HepG2 (cell line): ENCODE data around the gene SNX11. TPM values are rescaled to one million over a fixed set of nuclear protein-coding genes. Genes with fewer than 3 reads are reported as not detected.

Experiments used
- CBX5 ChIP-seq: sonication (generic); formaldehyde crosslinking; IDR thresholded peaks from 2 replicates; pipeline ENCODE4 v1.4.0; 2020; ENCODE audit warnings: missing genetic modification reagents, borderline replicate concordance
- CCAR2 ChIP-seq: fragments of 200-400 bp; formaldehyde crosslinking; optimal IDR thresholded peaks from 2 replicates; pipeline ENCODE3; 2018; ENCODE audit warnings: low read depth, mild to moderate bottlenecking, low read length, moderate library complexity
- CHCHD3 ChIP-seq: sonication (generic); formaldehyde crosslinking; IDR thresholded peaks from 2 replicates; pipeline ENCODE4 v1.8.0; 2022; ENCODE audit warnings: mild to moderate bottlenecking, missing genetic modification reagents, moderate library complexity
- GABPB1 ChIP-seq: IDR thresholded peaks from 2 replicates; pipeline ENCODE4 v1.6.1; 2016; ENCODE audit warnings: mild to moderate bottlenecking, missing genetic modification reagents, moderate library complexity, missing compliant biosample characterization
- HMGXB3 ChIP-seq: sonication (generic); formaldehyde crosslinking; IDR thresholded peaks from 2 replicates; pipeline ENCODE4 v1.4.0; 2020; ENCODE audit warnings: missing genetic modification reagents, borderline replicate concordance
- HNRNPK ChIP-seq: fragments of 200-400 bp; formaldehyde crosslinking; IDR thresholded peaks from 2 replicates; pipeline ENCODE4 v1.6.1; 2018; ENCODE audit warnings: low read length, low read depth, moderate library complexity, mild to moderate bottlenecking; ENCODE audit not compliant: poor library complexity, severe bottlenecking
- JDP2 ChIP-seq: sonication (generic); formaldehyde crosslinking; IDR thresholded peaks from 2 replicates; pipeline ENCODE4 v1.8.1; 2022; ENCODE audit warnings: missing genetic modification reagents, borderline replicate concordance
- KLF11 ChIP-seq: IDR thresholded peaks from 2 replicates; pipeline ENCODE4 v1.6.1; 2016; ENCODE audit warnings: missing compliant biosample characterization
- MAX ChIP-seq: IDR thresholded peaks from 2 replicates; pipeline ENCODE4 v1.6.1; 2012; ENCODE audit warnings: inconsistent platforms
- NCOA1 ChIP-seq: sonication (generic); formaldehyde crosslinking; IDR thresholded peaks from 2 replicates; pipeline ENCODE4 v1.9.0; 2021; ENCODE audit warnings: missing genetic modification reagents
- RBM39 ChIP-seq: fragments of 200-400 bp; formaldehyde crosslinking; IDR thresholded peaks from one replicate; pipeline ENCODE4 v1.6.1; 2018; ENCODE audit warnings: antibody characterized with exemption, mild to moderate bottlenecking, low read depth, low read length; ENCODE audit not compliant: poor library complexity, severe bottlenecking
- RXRB ChIP-seq: IDR thresholded peaks from 2 replicates; pipeline ENCODE4 v1.6.1; 2016; ENCODE audit warnings: borderline replicate concordance, missing genetic modification reagents, missing compliant biosample characterization
- SETDB1 ChIP-seq: sonication (generic); formaldehyde crosslinking; IDR thresholded peaks from 2 replicates; pipeline ENCODE4 v1.5.1; 2020; ENCODE audit warnings: missing genetic modification reagents, mild to moderate bottlenecking, borderline replicate concordance
- SNAI1 ChIP-seq: sonication (generic); formaldehyde crosslinking; IDR thresholded peaks from 2 replicates; pipeline ENCODE4 v1.5.0; 2020; ENCODE audit warnings: mild to moderate bottlenecking, missing genetic modification reagents, borderline replicate concordance
- SUZ12 ChIP-seq: fragments of 150-350 bp; IDR thresholded peaks from 2 replicates; pipeline ENCODE4 v1.6.1; 2014; ENCODE audit warnings: low read depth, low read length
- ZFP36L1 ChIP-seq: sonication (generic); formaldehyde crosslinking; IDR thresholded peaks from 2 replicates; pipeline ENCODE4 v1.8.0; 2022; ENCODE audit warnings: mild to moderate bottlenecking, missing genetic modification reagents, moderate library complexity
- ZFP82 ChIP-seq: sonication (generic); formaldehyde crosslinking; IDR thresholded peaks from 2 replicates; pipeline ENCODE4 v1.5.1; 2020; ENCODE audit warnings: mild to moderate bottlenecking, missing genetic modification reagents, borderline replicate concordance
- ZNF230 ChIP-seq: sonication (generic); formaldehyde crosslinking; IDR thresholded peaks from 2 replicates; pipeline ENCODE4 v1.4.0; 2020; ENCODE audit warnings: mild to moderate bottlenecking, missing genetic modification reagents
- ZNF335 ChIP-seq: sonication (generic); formaldehyde crosslinking; IDR thresholded peaks from 2 replicates; pipeline ENCODE4 v1.4.0; 2020; ENCODE audit warnings: missing genetic modification reagents
- ZNF580 ChIP-seq: IDR thresholded peaks from 2 replicates; pipeline ENCODE4 v1.6.1; 2016; ENCODE audit warnings: low read depth, borderline replicate concordance
- ZNF605 ChIP-seq: sonication (generic); formaldehyde crosslinking; IDR thresholded peaks from 2 replicates; pipeline ENCODE4 v1.8.0; 2022; ENCODE audit warnings: mild to moderate bottlenecking, missing genetic modification reagents
- ZNF639 ChIP-seq: conservative IDR thresholded peaks from 2 replicates; pipeline ENCODE4 v1.6.1; 2018; ENCODE audit warnings: missing genetic modification reagents
- ZNF703 ChIP-seq: sonication (generic); formaldehyde crosslinking; IDR thresholded peaks from 2 replicates; pipeline ENCODE4 v1.5.1; 2020; ENCODE audit warnings: missing genetic modification reagents, mild to moderate bottlenecking, moderate library complexity, borderline replicate concordance
- polyA plus RNA-seq, 8 experiments: library from polyadenylated mRNA; depleted of rRNA in 3 of 8; stranded (reverse) in 7 of 8; unstranded in 1 of 8; fragments of >200 nt; fragmentation: Illumina TruSeq in 4 of 8; extraction: Trizol in 4 of 8; gene quantifications; 2 replicates each; pipeline versions ENCODE4 v1.2.1 to v1.2.3, GENCODE V29; 2011 to 2016; ENCODE audit warnings: low read depth in 4 of 8, missing spikeins in 1 of 8, mixed read lengths in 1 of 8; ENCODE audit not compliant: insufficient read depth in 1 of 8
- total RNA-seq, 5 experiments: library from RNA; depleted of rRNA; stranded (reverse); fragments of >200 nt; fragmentation: Illumina TruSeq; extraction: Trizol; gene quantifications; 2 replicates each; pipeline ENCODE4 v1.2.3, GENCODE V29; 2016; ENCODE audit warnings: low read depth in 1 of 5

SNX11 gene
- total and polyA plus RNA-seq, 2 of the 13 experiments (the other 11 are each of a cell fraction or from before 2014, with no cell fraction given), result 12.9 to 14.0 TPM

GRCh38 chr17:48107137-48108055 lies at the start of gene SNX11 (continued):
- no peak for TF ChIP-seq NCOA1 (CRISPR knock-in tag)
- TF ChIP-seq JDP2 (CRISPR knock-in tag), result no peak
- peak; percentile 98 for TF ChIP-seq GABPB1 (CRISPR knock-in tag)
- 0 out of 2 replicates have a peak, but pooled peaks have one; percentile 15 for TF ChIP-seq KLF11 (CRISPR knock-in tag)
- TF ChIP-seq RBM39, result peak; percentile 94
- 0 out of 2 replicates have a peak, but pooled peaks have one; percentile 67 for TF ChIP-seq ZNF335 (CRISPR knock-in tag)
- peak; percentile 40; the same call in 1 of the 2 replicates for TF ChIP-seq RXRB (CRISPR knock-in tag)
- peak; percentile 84; the same call in 1 of the 2 replicates for TF ChIP-seq ZNF230 (CRISPR knock-in tag)
- TF ChIP-seq HNRNPK, result peak; percentile 79
- TF ChIP-seq ZNF580 (CRISPR knock-in tag), result peak; percentile 15; the same call in 1 of the 2 replicates
- TF ChIP-seq ZFP82, result 0 out of 2 replicates have a peak, but pooled peaks have one; percentile 34
- peak; percentile 58; the same call in 1 of the 2 replicates for TF ChIP-seq CBX5 (CRISPR knock-in tag)
- TF ChIP-seq ZNF703, result no peak
- TF ChIP-seq CHCHD3 (CRISPR knock-in tag), result peak; percentile 92
- no peak for TF ChIP-seq CCAR2
- peak; percentile 96 for TF ChIP-seq SNAI1
- peak; percentile 50 for TF ChIP-seq SUZ12
- peak; percentile 73 for TF ChIP-seq ZNF605 (CRISPR knock-in tag)
- peak; percentile 95 for TF ChIP-seq ZFP36L1
- peak; percentile 99 for TF ChIP-seq ZNF639 (CRISPR knock-in tag)
- TF ChIP-seq SETDB1 (CRISPR knock-in tag), result no peak
- TF ChIP-seq MAX, result 0 out of 2 replicates have a peak, but pooled peaks have one; percentile 53
- TF ChIP-seq HMGXB3 (CRISPR knock-in tag), result peak; percentile 93
